Measurements from ENCODE around the gene PPIL6. TPM values are rescaled to one million over a fixed set of nuclear protein-coding genes. Genes with fewer than 3 reads are reported as not detected.

The PPIL6 gene
- 1 to 10 TPM in 1 of 2 donors, under 1 TPM in 1; 0.83 to 1.6 TPM for total RNA-seq
- total RNA-seq, result 0.23 to 1.7 reads per million in 2 donors

DNA sequence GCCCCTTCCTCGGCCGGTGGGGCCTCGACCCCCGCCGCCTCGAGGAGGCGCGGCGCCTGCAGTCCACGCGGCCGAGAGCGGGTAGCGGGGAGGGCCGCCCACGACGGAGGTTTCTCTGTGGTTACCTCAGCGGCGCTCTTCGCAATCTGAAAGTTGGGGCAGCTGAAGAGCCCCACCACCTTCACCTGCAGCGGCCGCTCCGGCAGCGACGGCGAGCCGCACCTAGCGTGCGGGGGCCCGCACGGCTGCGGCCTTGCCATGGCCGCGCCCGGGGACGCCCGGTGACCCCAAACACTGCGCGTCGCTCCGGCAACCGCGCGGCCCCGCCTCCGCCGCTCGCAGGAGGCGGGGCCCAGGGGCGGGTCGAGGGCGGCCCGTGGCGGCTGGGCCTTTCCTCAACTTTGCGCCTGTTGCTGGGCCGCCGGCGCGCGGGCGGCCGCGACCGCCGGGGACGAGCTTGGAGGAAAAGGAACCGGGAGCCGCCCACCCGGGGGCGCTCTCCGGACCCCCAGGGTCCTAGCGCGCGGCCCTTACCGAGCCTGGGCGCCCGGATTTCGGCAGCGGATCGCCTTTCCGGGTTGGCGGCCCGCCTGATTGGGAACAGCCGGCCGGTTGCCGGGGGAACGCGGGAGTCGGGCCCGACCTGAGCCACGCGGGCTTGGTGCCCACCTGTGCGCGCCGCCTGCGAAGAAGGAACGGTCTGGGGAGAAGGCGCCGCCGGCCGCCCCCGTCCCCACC is at the start of gene PPIL6, which contains the start of gene SMPD2:
Gene PPIL6, minus strand, starts transcription at position 298 of the 738 bp plus-strand sequence. Its CDS starts 38 bp downstream, at position 260.
Gene SMPD2, plus strand, starts transcription at position 394 of the 738 bp plus-strand sequence. CDS start 398 bp downstream, outside the sequence.
- peak within 1 kb of the TSS; percentile 95 for H3K4me3 Mint-ChIP-seq
- peak within 1 kb of the TSS; percentile 94 for H3K27ac Mint-ChIP-seq
- peak; percentile 84 for ATAC-seq

DNA sequence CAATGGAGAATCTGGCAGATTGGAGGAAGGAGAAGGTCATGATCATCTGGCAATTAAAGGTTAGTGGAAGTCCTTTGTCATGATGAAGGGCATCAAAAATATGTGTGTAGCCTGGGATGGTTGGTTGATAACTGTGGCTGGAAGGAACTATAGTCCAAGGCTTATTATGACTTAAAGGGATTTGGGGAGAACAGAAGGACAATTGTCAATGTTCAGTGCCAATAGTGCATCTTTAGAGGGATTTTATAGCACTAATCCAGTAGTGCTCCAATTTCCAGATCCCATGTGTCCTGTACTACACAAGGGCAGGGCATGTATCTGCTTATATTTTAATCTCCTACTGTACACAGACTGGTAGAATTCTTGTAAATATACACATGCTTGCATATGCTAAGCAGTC is 47.6 kb upstream of the PPIL6 start:
- no peak for DNase-seq
- no peak overlapping the region for H3K27ac Mint-ChIP-seq
- H3K4me1 Mint-ChIP-seq, result peaks cover 25% of the 10 kb centered on the region
- H3K27me3 Mint-ChIP-seq, result no peaks in the 10 kb centered on the region
- no peaks in the 10 kb centered on the region for H3K9me3 ChIP-seq (ENCODE audit: control insufficient read depth, low read length, poor library complexity, severe bottlenecking)
- ATAC-seq, result no peak
- no peaks in the 10 kb centered on the region for H3K36me3 Mint-ChIP-seq (ENCODE audit: low read depth)
- no peak overlapping the region for H3K4me3 Mint-ChIP-seq

More for the DNA sequence above, at the start of gene PPIL6, which contains the start of gene SMPD2:
- no peaks in the 10 kb centered on the region for H3K27me3 Mint-ChIP-seq
- H3K4me1 Mint-ChIP-seq, result peaks cover 24% of the 10 kb centered on the region
- no peaks in the 10 kb centered on the region for H3K9me3 ChIP-seq (ENCODE audit: control insufficient read depth, low read length, poor library complexity, severe bottlenecking)
- peak; percentile 72 to 79 (median 75) for DNase-seq
- no peaks in the 10 kb centered on the region for H3K36me3 Mint-ChIP-seq (ENCODE audit: low read depth)

DNA sequence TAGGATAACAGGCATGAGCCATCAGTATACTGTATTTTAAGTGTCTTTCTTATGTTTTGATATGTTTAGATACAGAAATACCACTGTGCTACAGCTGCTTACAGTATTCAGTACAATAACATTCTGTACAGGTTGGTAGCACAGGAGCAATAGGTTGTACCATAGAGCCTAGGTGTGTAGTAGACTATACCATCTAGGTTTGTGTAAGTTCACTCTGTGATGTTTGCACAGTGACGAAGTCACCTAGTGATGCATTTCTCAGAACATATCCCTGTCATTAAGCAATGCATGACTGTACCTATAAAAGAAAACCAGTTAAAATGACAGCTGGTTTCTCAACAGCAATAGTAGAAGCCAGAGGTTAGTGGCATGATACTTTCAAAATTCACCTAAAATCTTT is 45.6 kb upstream of the PPIL6 start:
- peaks cover 28% of the 10 kb centered on the region for H3K4me1 Mint-ChIP-seq
- no peak for DNase-seq
- no peak overlapping the region for H3K4me3 Mint-ChIP-seq
- no peaks in the 10 kb centered on the region for H3K27me3 Mint-ChIP-seq
- H3K36me3 Mint-ChIP-seq (ENCODE audit: low read depth), result peaks cover 4% of the 10 kb centered on the region
- ATAC-seq, result no peak
- no peaks in the 10 kb centered on the region for H3K9me3 ChIP-seq (ENCODE audit: control insufficient read depth, low read length, poor library complexity, severe bottlenecking)
- peak overlapping the region; percentile 92 for H3K27ac Mint-ChIP-seq

DNA sequence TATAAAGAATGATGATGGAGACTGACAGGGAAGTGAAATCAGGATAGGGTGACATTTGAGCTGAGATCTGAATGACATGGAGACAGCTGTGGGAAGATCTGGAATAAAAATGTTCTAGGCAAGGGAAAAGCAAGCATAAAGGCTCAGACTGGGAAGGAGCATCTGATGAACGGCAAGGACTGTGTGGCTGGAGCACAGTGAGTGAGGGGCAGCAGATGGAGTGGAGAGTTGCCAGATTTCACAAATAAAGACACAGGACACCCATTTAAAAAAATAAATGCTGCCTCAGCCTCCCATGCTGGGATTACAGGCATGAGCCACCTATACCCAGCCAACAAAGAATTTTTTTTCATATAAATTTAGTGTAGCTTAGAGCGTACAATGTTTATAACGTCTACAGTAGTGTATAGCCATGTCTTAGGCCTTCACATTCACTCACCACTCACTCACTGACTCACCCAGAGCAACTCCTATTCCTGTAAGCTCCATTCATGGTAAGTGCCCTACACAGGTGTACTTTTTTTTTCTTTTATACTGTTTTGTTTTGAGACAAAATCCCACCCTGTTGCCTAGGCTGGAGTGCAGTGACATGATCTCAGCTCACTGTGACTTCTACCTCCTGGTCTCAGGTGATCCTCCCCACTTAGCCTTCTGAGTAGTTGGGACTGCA is 45.0 kb upstream of the PPIL6 start:
- Mint-ChIP-seq H3K4me1 (peaks cover 29% of the 10 kb centered on the region), H3K36me3 (ENCODE audit: low read depth) (peaks cover 5% of the 10 kb centered on the region), H3K27ac (peak overlapping the region; percentile 92), H3K4me3 (no peak overlapping the region), H3K27me3 (no peaks in the 10 kb centered on the region)
- DNase-seq (no peak), ATAC-seq (no peak)
- H3K9me3 ChIP-seq (ENCODE audit: control insufficient read depth, low read length, poor library complexity, severe bottlenecking), result no peaks in the 10 kb centered on the region

DNA sequence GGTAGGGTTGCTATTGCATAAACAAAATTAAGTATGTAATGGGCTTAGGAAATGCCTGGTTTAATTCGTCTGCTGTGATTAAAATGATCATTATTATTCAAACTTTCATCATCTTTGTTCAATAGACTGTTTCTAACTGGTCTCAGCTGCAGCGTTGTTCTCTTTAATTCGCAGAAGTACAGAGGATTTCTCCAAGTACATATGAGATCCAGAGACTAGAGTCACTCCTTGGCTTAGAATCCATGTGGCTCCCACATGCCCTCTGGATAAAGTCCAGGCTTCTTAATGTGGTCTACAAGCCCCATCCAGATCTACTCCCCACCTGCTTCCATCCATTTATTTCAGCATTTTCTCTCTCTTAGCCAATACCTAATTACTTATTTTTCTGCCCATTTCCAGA is 43.7 kb upstream of the PPIL6 start:
- DNase-seq (no peak), ATAC-seq (no peak)
- Mint-ChIP-seq H3K4me3 (peak overlapping the region; percentile 85), H3K27ac (peak overlapping the region; percentile 92), H3K27me3 (no peaks in the 10 kb centered on the region), H3K4me1 (peaks cover 38% of the 10 kb centered on the region), H3K36me3 (ENCODE audit: low read depth) (peaks cover 5% of the 10 kb centered on the region)
- no peaks in the 10 kb centered on the region for H3K9me3 ChIP-seq (ENCODE audit: control insufficient read depth, low read length, poor library complexity, severe bottlenecking)

DNA sequence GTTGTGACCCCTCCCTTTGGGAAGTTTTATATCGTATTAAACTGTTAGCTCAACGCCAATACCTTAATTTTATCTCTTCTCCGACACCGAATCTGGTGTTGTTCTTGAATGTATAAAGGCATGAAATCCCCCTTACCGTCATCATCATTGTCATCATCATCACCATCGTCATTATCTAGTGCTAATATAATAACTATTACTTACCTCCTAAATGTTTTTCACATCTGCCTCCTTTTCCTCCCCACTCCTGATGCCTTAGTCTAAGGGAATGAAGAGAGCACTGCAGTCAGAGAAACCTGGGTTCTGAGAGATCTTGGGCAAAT is 43.3 kb upstream of the PPIL6 start:
- H3K4me3 Mint-ChIP-seq, result peak overlapping the region; percentile 85
- no peaks in the 10 kb centered on the region for H3K9me3 ChIP-seq (ENCODE audit: control insufficient read depth, low read length, poor library complexity, severe bottlenecking)
- no peaks in the 10 kb centered on the region for H3K27me3 Mint-ChIP-seq
- peaks cover 8% of the 10 kb centered on the region for H3K36me3 Mint-ChIP-seq (ENCODE audit: low read depth)
- ATAC-seq (peak; percentile 30), DNase-seq (no peak)
- peaks cover 42% of the 10 kb centered on the region for H3K4me1 Mint-ChIP-seq
- peak overlapping the region; percentile 92 for H3K27ac Mint-ChIP-seq

DNA sequence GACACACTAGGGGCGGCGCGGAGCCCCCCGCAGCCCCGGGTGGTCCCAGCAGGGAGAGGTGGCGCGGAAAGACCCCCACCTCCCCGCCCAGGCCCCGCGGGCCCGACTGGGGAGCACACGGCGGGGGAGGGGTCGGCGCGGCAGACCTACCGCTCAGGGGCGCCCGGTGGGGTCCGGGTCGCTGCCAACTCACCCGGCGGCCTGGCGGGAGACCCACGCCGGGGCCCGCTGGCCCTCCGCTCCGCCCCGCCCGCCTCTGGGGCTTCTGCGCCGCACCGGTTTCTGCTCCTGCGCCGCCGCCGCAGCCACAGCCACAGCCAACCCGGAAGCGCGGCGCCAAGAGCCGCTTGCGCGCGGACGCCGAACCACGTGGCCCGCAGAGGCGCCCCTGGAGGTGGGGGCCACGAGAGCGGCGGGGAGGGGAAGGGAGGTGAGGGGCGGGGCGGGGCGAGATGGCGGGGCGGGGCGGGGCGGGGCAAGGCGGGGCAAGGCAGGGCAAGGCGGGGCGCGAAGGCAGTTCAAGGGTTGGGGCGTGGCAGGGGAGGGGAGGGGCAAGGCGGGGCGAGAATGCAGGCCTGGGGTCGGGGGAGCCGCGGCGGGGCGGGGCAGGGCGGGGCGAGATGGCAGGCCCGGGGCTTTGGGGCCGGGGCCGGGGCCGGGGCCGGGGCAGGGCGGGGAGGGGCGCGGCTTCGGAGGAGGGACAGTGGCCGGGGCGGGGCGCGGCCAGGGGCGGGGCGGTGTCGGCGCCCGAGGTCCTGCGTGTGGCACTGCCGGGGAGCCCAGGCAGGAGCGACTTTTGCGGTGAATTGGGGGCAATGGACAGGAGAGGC is 42.7 kb upstream of the PPIL6 start, which contains the start of gene ZBTB24:
Gene ZBTB24, minus strand, starts transcription at position 315 of the 830 bp plus-strand sequence. CDS start 1,193 bp downstream, outside the sequence.
- H3K9me3 ChIP-seq (ENCODE audit: control insufficient read depth, low read length, poor library complexity, severe bottlenecking), result no peaks in the 10 kb centered on the region
- H3K27ac Mint-ChIP-seq, result peak within 1 kb of the TSS; percentile 99
- peak within 1 kb of the TSS; percentile 97 for H3K4me3 Mint-ChIP-seq
- H3K4me1 Mint-ChIP-seq, result peaks cover 46% of the 10 kb centered on the region
- peak; percentile 88 to 92 (median 88) for DNase-seq
- peak; percentile 88 for ATAC-seq
- no peaks in the 10 kb centered on the region for H3K27me3 Mint-ChIP-seq
- peaks cover 9% of the 10 kb centered on the region for H3K36me3 Mint-ChIP-seq (ENCODE audit: low read depth)

DNA sequence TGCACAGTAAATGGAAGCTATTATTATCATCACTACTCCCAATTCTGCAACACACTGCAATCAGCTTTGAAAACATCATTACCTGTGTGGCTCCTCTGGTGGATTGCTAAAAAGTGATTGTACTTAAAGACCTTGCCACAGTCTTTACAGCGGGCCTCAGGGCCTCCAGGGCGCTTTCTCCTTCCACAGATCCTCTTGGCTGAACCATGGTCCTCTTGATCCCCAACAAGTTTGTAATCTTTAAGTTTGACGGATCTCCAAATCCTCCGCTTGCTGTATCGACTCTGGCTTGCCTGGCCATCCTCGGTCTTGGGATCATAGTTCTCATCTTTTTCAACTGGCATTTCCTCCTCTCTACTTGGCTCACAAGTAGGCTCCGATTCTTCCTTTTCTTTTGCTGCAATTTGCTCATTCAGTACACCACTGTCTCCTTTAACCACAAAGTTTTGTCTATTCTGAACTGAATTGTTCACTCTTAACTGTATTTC is 40.6 kb upstream of the PPIL6 start:
- Mint-ChIP-seq H3K4me3 (peak overlapping the region; percentile 97), H3K27me3 (no peaks in the 10 kb centered on the region), H3K4me1 (peaks cover 60% of the 10 kb centered on the region), H3K36me3 (ENCODE audit: low read depth) (peaks cover 9% of the 10 kb centered on the region), H3K27ac (peak overlapping the region; percentile 99)
- H3K9me3 ChIP-seq (ENCODE audit: control insufficient read depth, low read length, poor library complexity, severe bottlenecking), result no peaks in the 10 kb centered on the region
- DNase-seq (no peak), ATAC-seq (no peak)

DNA sequence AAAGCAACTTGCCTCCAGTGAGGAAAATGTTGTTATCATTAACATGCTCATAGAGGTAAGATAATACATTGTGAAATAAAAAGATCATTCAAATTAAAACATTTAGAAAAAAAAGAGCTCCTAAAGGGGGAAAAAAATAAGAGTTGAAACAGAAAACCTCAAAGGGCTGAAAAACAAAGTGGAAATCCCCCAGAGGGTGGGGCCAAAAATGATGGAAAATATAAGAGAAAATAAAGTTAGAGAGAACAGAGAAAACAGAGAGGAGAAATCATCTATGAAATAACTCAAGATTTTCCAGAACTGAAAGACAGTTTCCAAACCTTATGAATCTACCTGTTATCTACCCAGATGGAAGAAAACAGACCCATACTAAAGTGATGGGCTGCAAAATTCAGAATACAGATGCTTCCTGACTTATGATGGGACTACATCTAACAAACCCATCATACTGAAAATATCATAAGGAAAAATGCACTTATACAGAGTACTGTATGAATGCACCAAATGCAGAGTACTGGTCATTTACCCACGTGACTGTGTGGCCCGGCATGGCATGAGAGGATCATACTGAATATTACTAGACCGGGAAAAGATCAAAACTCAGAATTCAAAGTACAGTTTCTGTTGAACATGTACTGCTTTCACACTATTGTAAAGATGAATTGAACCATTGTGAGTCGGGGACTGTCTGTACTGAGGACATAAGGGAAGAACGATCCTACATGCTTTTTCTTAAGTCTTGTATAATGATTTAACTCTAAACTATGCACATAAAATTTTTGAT is 38.6 kb upstream of the PPIL6 start:
- H3K27ac Mint-ChIP-seq, result peak overlapping the region; percentile 99
- peak overlapping the region; percentile 97 for H3K4me3 Mint-ChIP-seq
- DNase-seq (no peak), ATAC-seq (no peak)
- peaks cover 9% of the 10 kb centered on the region for H3K36me3 Mint-ChIP-seq (ENCODE audit: low read depth)
- peaks cover 64% of the 10 kb centered on the region for H3K4me1 Mint-ChIP-seq
- H3K9me3 ChIP-seq (ENCODE audit: control insufficient read depth, low read length, poor library complexity, severe bottlenecking), result no peaks in the 10 kb centered on the region
- no peaks in the 10 kb centered on the region for H3K27me3 Mint-ChIP-seq

DNA sequence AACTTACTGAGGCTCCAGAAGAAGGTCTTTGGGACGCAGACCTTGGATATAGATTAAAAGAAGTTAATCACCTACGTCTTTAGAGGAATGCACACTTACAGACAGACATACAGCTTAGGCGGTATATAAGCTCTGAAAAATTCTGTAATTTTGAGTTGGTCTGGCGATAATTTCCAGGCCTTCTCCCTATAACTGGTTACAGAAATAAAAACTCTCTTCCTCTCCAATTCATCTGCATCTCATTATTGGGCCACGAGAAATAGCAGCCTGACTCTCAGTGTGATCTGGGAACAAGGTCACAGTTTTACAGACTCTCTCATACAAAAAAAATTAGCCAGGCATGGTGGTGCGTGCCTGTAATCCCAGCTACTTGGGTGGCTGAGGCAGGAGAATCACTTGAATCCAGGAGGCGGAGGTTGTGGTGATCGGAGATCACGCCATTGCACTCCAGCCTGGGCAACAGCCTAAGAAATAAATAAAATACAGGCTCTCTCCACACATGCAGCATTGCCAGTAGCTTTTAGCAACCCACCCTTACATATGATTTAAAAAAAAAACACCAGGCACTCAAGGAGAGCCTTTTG is 37.9 kb upstream of the PPIL6 start:
- no peak for ATAC-seq
- Mint-ChIP-seq H3K27me3 (no peaks in the 10 kb centered on the region), H3K36me3 (ENCODE audit: low read depth) (peaks cover 12% of the 10 kb centered on the region), H3K4me1 (peaks cover 64% of the 10 kb centered on the region), H3K4me3 (peak overlapping the region; percentile 97), H3K27ac (peak overlapping the region; percentile 99)
- no peak for DNase-seq
- H3K9me3 ChIP-seq (ENCODE audit: control insufficient read depth, low read length, poor library complexity, severe bottlenecking), result no peaks in the 10 kb centered on the region

DNA sequence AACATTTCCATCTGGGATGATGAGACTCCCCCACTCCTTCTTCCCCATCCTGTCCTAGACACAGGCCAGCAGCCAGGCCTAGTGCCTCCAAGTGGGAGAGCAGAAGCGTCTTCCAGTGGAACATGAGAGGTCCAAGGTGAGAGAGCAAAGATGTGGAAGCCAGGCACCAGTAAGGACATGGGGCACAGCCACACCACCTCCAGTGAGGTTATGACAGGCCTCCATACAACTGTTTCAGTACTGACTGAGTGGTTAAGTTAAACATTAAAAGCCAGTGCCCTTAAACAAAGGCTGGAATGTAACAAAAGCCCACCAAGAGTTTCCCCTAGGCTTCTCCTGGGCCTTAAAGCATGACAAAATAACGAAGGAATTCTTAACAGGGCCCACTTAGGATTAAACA is 37.3 kb upstream of the PPIL6 start:
- DNase-seq (no peak), ATAC-seq (no peak)
- Mint-ChIP-seq H3K4me3 (peak overlapping the region; percentile 97), H3K36me3 (ENCODE audit: low read depth) (peaks cover 18% of the 10 kb centered on the region), H3K27ac (peak overlapping the region; percentile 99), H3K4me1 (peaks cover 70% of the 10 kb centered on the region), H3K27me3 (no peaks in the 10 kb centered on the region)
- no peaks in the 10 kb centered on the region for H3K9me3 ChIP-seq (ENCODE audit: control insufficient read depth, low read length, poor library complexity, severe bottlenecking)

DNA sequence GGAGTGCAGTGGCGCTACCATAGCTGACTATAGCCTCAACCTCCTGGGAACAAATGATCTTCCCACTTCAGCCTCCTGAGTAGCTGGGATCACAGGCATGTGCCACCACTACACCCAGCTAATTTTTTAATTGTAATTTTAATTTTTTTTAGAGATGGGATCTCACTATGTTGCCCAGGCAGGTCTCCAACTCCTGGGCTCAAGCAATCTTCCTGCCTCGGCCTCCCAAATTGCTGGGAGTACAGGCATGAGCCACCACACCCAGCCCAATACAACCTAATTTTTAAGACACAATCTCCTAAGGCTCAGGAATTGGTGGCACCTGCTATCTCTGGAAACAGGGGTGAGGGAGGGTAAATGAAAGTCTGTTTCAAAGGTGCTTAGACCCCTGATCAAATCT is 36.8 kb upstream of the PPIL6 start:
- H3K4me1 Mint-ChIP-seq, result peaks cover 72% of the 10 kb centered on the region
- ATAC-seq (no peak), DNase-seq (no peak)
- peak overlapping the region; percentile 97 for H3K4me3 Mint-ChIP-seq
- H3K27me3 Mint-ChIP-seq, result no peaks in the 10 kb centered on the region
- peaks cover 21% of the 10 kb centered on the region for H3K36me3 Mint-ChIP-seq (ENCODE audit: low read depth)
- H3K9me3 ChIP-seq (ENCODE audit: control insufficient read depth, low read length, poor library complexity, severe bottlenecking), result no peaks in the 10 kb centered on the region
- H3K27ac Mint-ChIP-seq, result peak overlapping the region; percentile 99

Data from T-helper 17 cell (primary cell).